Measurements from ENCODE around the gene ZNF470. TPM values are rescaled to one million over a fixed set of nuclear protein-coding genes. Genes with fewer than 3 reads are reported as not detected.

Gene ZNF470
- total RNA-seq (under 1 TPM; 0.56 to 0.85 TPM), total RNA-seq (3.8 to 33.6 (median 9.6) reads per million in 172 experiments)
- polyA plus RNA-seq (2013, experiment 1 of 2): 1.4 TPM
- polyA plus RNA-seq (2013, experiment 2 of 2): 1.4 TPM

- Histone ChIP-seq H3K9me3 (ENCODE audit: control insufficient read depth in 1 of 2, insufficient read depth in 1 of 2, low read length in 2 of 2) (peaks cover 18 to 72% of the 10 kb centered on the region in 2 experiments), H3K4me3 (ENCODE audit: low read length) (peak within 1 kb of the TSS; percentile 67), H3K36me3 (ENCODE audit: insufficient read depth, low read length) (peaks cover 20% of the 10 kb centered on the region), H3K27ac (ENCODE audit: low read depth in 1 of 2, low read length in 2 of 2) (peak within 1 kb of the TSS; percentile 15 to 61), H3K4me1 (ENCODE audit: insufficient read depth, low read length) (peaks cover 20% of the 10 kb centered on the region), H3K27me3 (ENCODE audit: control insufficient read depth in 1 of 2, insufficient read depth in 2 of 2, low read length in 2 of 2) (no peaks in the 10 kb centered on the region)
- Mint-ChIP-seq H3K4me1 (ENCODE audit: low read depth) (peaks cover 27% of the 10 kb centered on the region), H3K4me3 (peak within 1 kb of the TSS; percentile 99), H3K9me3 (peaks cover 18% of the 10 kb centered on the region), H3K27ac (peak within 1 kb of the TSS; percentile 81), H3K36me3 (ENCODE audit: low read depth) (peaks cover 90% of the 10 kb centered on the region), H3K27me3 (no peaks in the 10 kb centered on the region)
- intact Hi-C loops (cut with DNase I, micrococcal nuclease): loop anchor here in 1 of 2 experiments (1.0 kb wide), 2 partner anchors 28 to 29 kb away; partner anchors contain the start of genes ZFP28 and ZNF71
- TF ChIP-seq CTCF (IDR thresholded peaks at IDR 0.05): no peak
- DNase-seq: peak; percentile 75 to 91 (median 84)
- POLR2A ChIA-PET: no interaction called here
- ATAC-seq (ENCODE audit: poor library complexity): peak; percentile 96
- CTCF ChIA-PET: no interaction called here
Measured at GRCh38 chr19:56567274-56568120, at the start of gene ZNF470. TSS of gene ZNF470 (plus strand) at chr19:56567468. CDS start at chr19:56570312, 2,844 bp downstream.

GRCh38 chr19:56525214-56525860, 41.9 kb upstream of the ZNF470 start:
- ATAC-seq (ENCODE audit: poor library complexity): no peak
- H3K9me3 Mint-ChIP-seq: peaks cover 31% of the 10 kb centered on the region
- TF ChIP-seq CTCF (IDR thresholded peaks at IDR 0.05): no peak
- no peaks in the 10 kb centered on the region for H3K4me1 ChIP-seq (ENCODE audit: insufficient read depth, low read length)
- H3K27ac ChIP-seq (ENCODE audit: low read depth in 1 of 2, low read length in 2 of 2): no peak overlapping the region
- ChIA-PET CTCF (no interaction called here), POLR2A (no interaction called here)
- H3K9me3 ChIP-seq (ENCODE audit: control insufficient read depth in 1 of 2, insufficient read depth in 1 of 2, low read length in 2 of 2): peaks cover 40 to 97% of the 10 kb centered on the region in 2 experiments
- no peaks in the 10 kb centered on the region for H3K4me1 Mint-ChIP-seq (ENCODE audit: low read depth)
- H3K36me3 ChIP-seq (ENCODE audit: insufficient read depth, low read length): no peaks in the 10 kb centered on the region
- H3K27me3 Mint-ChIP-seq: no peaks in the 10 kb centered on the region
- H3K27me3 ChIP-seq (ENCODE audit: control insufficient read depth in 1 of 2, insufficient read depth in 2 of 2, low read length in 2 of 2): no peaks in the 10 kb centered on the region
- no peak overlapping the region for H3K27ac Mint-ChIP-seq
- H3K36me3 Mint-ChIP-seq (ENCODE audit: low read depth): peaks cover 75% of the 10 kb centered on the region
- no peak overlapping the region for H3K4me3 ChIP-seq (ENCODE audit: low read length)
- no peak for DNase-seq
- no peak overlapping the region for H3K4me3 Mint-ChIP-seq
- intact Hi-C loops (cut with DNase I, micrococcal nuclease): no loop called here

DNA sequence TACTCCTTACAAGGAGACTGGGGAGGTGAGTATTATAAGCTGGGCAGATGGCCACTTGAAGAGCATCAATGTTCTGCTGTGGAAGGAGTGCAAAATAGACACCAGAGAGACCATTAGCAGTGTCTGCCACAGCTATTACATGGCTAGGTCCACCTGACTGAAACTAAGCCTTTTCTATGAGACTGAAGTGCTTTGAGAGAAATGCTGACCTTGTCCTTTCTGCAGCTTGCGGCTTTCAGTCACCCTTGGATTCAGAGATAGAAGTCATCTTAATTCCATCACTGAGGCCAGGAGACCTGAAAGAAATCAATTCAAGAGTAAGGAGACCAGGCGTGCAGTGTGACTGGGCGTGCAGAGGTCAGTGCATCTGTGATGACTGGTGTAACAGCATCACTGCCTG, 29.8 kb upstream of the ZNF470 start:
- CTCF ChIA-PET: no interaction called here
- no peaks in the 10 kb centered on the region for H3K36me3 ChIP-seq (ENCODE audit: insufficient read depth, low read length)
- no peaks in the 10 kb centered on the region for H3K27me3 ChIP-seq (ENCODE audit: control insufficient read depth in 1 of 2, insufficient read depth in 2 of 2, low read length in 2 of 2)
- ATAC-seq (ENCODE audit: poor library complexity) (no peak), DNase-seq (no peak)
- H3K9me3 ChIP-seq (ENCODE audit: control insufficient read depth in 1 of 2, insufficient read depth in 1 of 2, low read length in 2 of 2): peaks cover 56 to 67% of the 10 kb centered on the region in 2 experiments
- Mint-ChIP-seq H3K4me3 (peak overlapping the region; percentile 99), H3K9me3 (peaks cover 19% of the 10 kb centered on the region), H3K4me1 (ENCODE audit: low read depth) (peaks cover 34% of the 10 kb centered on the region), H3K27ac (peak overlapping the region; percentile 96), H3K36me3 (ENCODE audit: low read depth) (peaks cover 78% of the 10 kb centered on the region), H3K27me3 (no peaks in the 10 kb centered on the region)
- H3K4me1 ChIP-seq (ENCODE audit: insufficient read depth, low read length): peaks cover 17% of the 10 kb centered on the region
- intact Hi-C loops (cut with DNase I, micrococcal nuclease): loop anchor here in 1 of 2 experiments (10.0 kb wide), 1 partner anchor 133 kb away; the partner anchor contains the start of gene ZNF583
- H3K4me3 ChIP-seq (ENCODE audit: low read length): no peak overlapping the region
- H3K27ac ChIP-seq (ENCODE audit: low read depth in 1 of 2, low read length in 2 of 2): no peak overlapping the region
- no peak for TF ChIP-seq CTCF (IDR thresholded peaks at IDR 0.05)
- POLR2A ChIA-PET: no interaction called here
